ENCODE data around the gene CNOT1.

Gene CNOT1

DNA sequence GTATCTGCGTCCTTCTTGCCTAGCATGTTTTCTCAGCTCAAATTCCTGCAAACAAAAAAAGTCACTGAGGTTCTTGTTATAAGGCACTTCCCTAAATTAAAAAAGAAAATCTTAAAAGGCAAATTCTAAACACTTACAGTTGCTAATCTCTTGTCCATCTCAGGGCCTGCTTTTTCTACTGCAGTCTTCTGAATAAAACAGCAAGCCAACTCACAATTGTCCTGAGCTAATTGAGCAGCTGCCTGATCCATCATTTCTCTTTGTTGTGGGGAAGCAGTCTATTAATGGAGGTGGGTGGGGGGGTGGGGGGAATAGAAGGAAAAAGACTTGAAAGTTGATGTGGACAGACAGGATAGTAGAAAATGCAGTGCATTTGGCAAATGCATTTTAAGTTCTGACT is 87.3 kb downstream of the CNOT1 start:
- Histone ChIP-seq H3K4me2 (no peak overlapping the region), H3K27ac (no peak overlapping the region), H3K4me3 (no peak overlapping the region), H4K20me1 (peaks cover 8 to 99% (median 60%) of the 10 kb centered on the region in 11 experiments; a peak in 18 of 22 replicates), H3K9ac (no peak overlapping the region), H3K4me1 (no peaks in the 10 kb centered on the region), H3K36me3 (peaks cover 98 to 100% (median 99%) of the 10 kb centered on the region in 11 experiments), H3K9me3 (replicated peaks in 1 of 11) (no peaks in the 10 kb centered on the region), H3K27me3 (no peaks in the 10 kb centered on the region)
- TF ChIP-seq Cebpa-rat (IDR thresholded peaks at IDR 0.05), result no peak

DNA sequence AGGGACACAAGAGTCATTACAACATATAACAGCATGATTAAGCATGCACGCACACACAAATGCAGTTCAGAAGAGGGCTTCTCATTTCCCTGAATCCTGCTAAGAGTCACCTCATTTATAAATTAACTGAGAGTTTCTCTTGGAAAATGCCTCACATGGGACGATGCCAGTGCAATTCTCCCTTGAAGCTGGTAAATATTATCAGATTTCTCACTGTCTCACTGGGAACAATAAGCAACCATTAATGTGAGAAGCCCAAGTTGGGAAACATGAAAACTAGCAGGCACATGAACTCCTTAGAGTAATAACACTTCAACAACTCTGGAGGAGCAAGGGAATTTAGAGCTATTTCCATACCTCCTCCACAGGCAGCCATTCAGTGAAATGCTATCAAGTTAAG is 87.9 kb downstream of the CNOT1 start:
- Histone ChIP-seq H3K4me3 (no peak overlapping the region), H3K9ac (no peak overlapping the region), H3K27me3 (no peaks in the 10 kb centered on the region), H3K4me2 (no peak overlapping the region), H3K27ac (no peak overlapping the region), H3K9me3 (replicated peaks in 1 of 11) (no peaks in the 10 kb centered on the region), H3K36me3 (peaks cover 98 to 100% (median 99%) of the 10 kb centered on the region in 11 experiments), H3K4me1 (no peaks in the 10 kb centered on the region), H4K20me1 (peaks cover 8 to 99% (median 61%) of the 10 kb centered on the region in 11 experiments; a peak in 18 of 22 replicates)
- no peak for TF ChIP-seq Cebpa-rat (IDR thresholded peaks at IDR 0.05)

DNA sequence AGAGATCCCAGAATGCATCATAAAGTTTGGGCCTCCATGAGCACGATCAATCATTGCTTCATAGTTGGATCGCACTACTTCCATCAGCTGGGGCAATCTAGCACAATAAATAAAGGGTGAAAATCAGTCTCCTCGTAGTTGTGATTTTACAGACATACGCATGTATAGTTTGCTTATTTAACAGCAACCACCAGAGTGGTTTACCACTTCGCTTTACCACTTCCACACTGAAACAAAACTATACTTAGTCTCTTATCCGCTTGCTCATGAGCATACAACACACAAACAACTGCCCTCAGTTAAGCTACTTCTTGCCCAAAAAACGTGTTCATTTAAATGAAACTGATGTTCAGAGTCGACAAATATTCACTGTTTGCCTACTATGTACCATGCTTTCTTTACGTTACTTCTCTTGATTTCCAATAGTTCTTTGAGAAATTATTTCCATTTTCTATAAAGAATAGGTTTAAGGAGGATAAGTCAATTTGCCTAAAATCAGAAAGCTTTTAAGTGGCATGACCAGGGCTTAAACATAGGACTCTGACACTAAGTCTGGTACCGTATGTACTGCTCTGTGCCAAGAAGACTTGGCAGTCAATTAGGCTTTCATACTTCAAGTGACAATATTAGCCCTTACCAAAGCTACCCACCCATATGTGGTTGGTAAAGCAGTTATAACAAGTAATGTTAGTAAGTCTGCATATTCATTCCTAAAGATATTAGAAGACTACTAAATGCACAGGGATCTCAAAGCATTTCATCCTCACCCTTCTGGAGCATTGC is 92.3 kb downstream of the CNOT1 start:
- Histone ChIP-seq H3K36me3 (peaks cover 99 to 100% (median 100%) of the 10 kb centered on the region in 11 experiments), H3K9me3 (replicated peaks in 1 of 11) (no peaks in the 10 kb centered on the region), H3K4me2 (no peak overlapping the region), H3K4me3 (no peak overlapping the region), H3K27me3 (no peaks in the 10 kb centered on the region), H3K9ac (no peak overlapping the region), H3K4me1 (no peaks in the 10 kb centered on the region), H3K27ac (no peak overlapping the region), H4K20me1 (peaks cover 17 to 99% (median 66%) of the 10 kb centered on the region in 11 experiments; a peak in 21 of 22 replicates)
- no peak for TF ChIP-seq Cebpa-rat (IDR thresholded peaks at IDR 0.05)

DNA sequence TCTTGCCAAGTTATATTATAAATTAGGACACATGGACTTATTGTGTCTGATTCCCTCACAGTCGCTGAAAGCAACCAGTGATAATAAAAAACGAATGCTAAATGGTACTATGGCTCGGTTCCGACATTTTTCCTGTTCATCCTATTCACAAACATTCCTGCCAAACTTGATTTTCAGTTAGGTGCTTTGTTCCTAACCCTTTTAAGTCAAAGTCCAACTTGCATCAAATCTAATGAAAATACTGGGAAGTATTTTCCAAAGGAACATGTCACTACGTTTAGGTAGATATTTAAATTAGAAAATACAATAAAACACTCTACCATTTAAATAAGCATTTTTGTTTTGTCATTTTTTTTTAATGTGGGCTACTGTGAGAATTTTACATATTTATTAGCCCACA is 93.3 kb downstream of the CNOT1 start:
- no peak for TF ChIP-seq Cebpa-rat (IDR thresholded peaks at IDR 0.05)
- no peak overlapping the region for H3K9ac ChIP-seq
- H3K27ac ChIP-seq, result no peak overlapping the region
- H3K27me3 ChIP-seq, result no peaks in the 10 kb centered on the region
- no peaks in the 10 kb centered on the region for H3K9me3 ChIP-seq (replicated peaks in 1 of 11)
- peaks cover 99 to 100% (median 100%) of the 10 kb centered on the region in 11 experiments for H3K36me3 ChIP-seq
- H3K4me3 ChIP-seq, result no peak overlapping the region
- peaks cover 13 to 99% (median 74%) of the 10 kb centered on the region in 11 experiments; a peak in 21 of 22 replicates for H4K20me1 ChIP-seq
- H3K4me2 ChIP-seq, result no peak overlapping the region
- no peaks in the 10 kb centered on the region for H3K4me1 ChIP-seq

DNA sequence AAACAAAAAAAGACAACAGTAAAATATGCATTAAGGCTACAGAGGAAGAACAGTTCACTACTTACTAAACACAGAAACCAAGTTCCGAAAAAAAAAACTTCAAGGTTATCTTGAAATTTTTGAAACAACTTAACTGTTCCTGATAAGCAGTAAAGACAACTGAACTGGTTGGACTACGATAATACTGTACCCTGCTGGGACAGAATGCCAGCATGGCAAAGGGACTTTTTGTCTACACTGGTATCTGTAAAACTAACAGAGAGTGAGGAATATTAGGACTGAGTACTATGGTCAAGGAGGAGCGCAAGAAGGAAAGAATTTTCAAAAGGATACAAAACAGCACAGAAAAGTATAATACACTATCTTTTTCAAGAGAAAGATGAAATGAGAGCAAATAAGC is 94.5 kb downstream of the CNOT1 start:
- no peak for TF ChIP-seq Cebpa-rat (IDR thresholded peaks at IDR 0.05)
- H3K27me3 ChIP-seq, result no peaks in the 10 kb centered on the region
- no peak overlapping the region for H3K27ac ChIP-seq
- no peak overlapping the region for H3K4me2 ChIP-seq
- no peaks in the 10 kb centered on the region for H3K4me1 ChIP-seq
- H4K20me1 ChIP-seq, result peaks cover 13 to 99% (median 83%) of the 10 kb centered on the region in 11 experiments; a peak in 21 of 22 replicates
- H3K9me3 ChIP-seq (replicated peaks in 1 of 11), result no peaks in the 10 kb centered on the region
- peaks cover 99 to 100% (median 100%) of the 10 kb centered on the region in 11 experiments for H3K36me3 ChIP-seq
- H3K4me3 ChIP-seq, result no peak overlapping the region
- H3K9ac ChIP-seq, result no peak overlapping the region

DNA sequence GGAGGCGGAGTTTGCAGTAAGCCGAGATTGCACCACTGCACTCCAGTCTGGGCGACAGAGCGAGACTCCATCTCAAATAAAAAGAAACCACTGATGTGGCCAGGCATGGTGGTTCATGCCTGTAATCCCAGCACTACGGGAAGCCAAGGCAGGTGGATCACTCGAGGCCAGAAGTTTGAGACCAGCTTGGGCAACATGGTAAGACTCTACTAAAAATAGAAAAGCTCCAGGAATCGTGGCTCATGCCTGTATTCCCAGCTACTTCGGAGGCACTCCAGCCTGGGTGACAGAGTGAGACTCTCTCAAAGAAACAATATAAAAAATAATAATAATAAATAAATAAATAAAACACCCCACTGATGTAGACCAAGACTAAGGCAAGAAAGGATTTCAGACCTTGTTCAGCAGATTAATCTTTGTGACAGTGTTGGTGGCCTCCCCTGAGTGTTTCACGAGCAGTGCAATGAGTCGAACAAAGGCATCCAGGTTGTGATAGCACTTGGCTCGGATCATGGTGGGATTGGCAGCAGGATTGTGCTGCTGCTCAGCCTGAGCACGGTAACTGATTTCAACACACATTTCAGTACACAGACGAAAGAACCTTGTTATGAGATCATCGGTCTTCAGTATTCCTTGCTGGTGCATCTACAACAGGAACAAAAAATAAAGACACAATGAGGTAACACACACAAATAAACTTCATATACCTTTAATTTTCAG is 95.7 kb downstream of the CNOT1 start:
- Histone ChIP-seq H4K20me1 (peaks cover 13 to 99% (median 80%) of the 10 kb centered on the region in 11 experiments; a peak in 21 of 22 replicates), H3K9ac (no peak overlapping the region), H3K36me3 (peaks cover 99 to 100% (median 100%) of the 10 kb centered on the region in 11 experiments), H3K9me3 (replicated peaks in 1 of 11) (no peaks in the 10 kb centered on the region), H3K4me1 (no peaks in the 10 kb centered on the region), H3K27ac (no peak overlapping the region), H3K4me3 (no peak overlapping the region), H3K27me3 (no peaks in the 10 kb centered on the region), H3K4me2 (no peak overlapping the region)
- no peak for TF ChIP-seq Cebpa-rat (IDR thresholded peaks at IDR 0.05)

DNA sequence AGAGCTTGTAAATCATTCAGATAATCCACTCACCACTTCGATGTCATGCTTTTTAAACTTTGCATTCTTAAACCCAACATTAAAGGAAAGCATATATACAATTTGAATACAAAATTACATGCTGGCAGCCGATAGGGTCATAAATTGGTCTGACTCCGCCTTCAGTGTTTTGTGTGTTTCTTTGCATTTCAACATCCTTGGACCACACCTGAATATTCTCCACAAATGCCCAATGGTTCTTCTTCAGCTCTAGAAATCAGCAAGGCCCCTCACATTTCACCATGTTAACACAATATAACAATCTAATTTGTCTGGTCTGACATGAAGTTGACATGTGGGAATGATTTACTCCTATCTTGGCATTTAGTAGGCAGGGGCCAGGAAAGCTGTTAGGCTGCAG is 97.2 kb downstream of the CNOT1 start:
- Histone ChIP-seq H3K27me3 (no peaks in the 10 kb centered on the region), H3K9me3 (replicated peaks in 1 of 11) (no peaks in the 10 kb centered on the region), H3K36me3 (peaks cover 99 to 100% (median 100%) of the 10 kb centered on the region in 11 experiments), H3K4me1 (no peaks in the 10 kb centered on the region), H4K20me1 (peaks cover 22 to 99% (median 75%) of the 10 kb centered on the region in 11 experiments; a peak in 21 of 22 replicates), H3K4me2 (no peak overlapping the region), H3K4me3 (no peak overlapping the region), H3K27ac (no peak overlapping the region), H3K9ac (no peak overlapping the region)
- no peak for TF ChIP-seq Cebpa-rat (IDR thresholded peaks at IDR 0.05)

DNA sequence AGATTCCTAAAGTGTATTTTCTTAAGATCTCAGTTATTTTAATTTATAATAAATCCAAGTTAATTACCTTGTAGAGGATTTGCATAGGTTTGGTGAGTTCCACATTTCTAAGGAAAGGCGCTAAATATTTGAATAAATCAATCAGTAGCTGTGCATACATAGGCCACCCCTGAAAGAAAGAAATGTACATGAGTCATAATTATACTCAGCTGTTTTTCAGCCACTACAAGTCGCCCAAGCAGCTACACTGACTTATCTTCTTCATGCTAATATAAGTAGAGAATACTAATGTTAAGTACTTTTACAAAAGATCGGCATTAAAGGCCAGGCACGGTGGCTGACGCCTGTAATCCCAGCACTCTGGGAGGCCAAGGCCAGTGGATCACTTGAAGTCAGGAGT is 99.4 kb downstream of the CNOT1 start:
- no peaks in the 10 kb centered on the region for H3K27me3 ChIP-seq
- no peak overlapping the region for H3K9ac ChIP-seq
- no peak for TF ChIP-seq Cebpa-rat (IDR thresholded peaks at IDR 0.05)
- no peak overlapping the region for H3K4me3 ChIP-seq
- peaks cover 100% of the 10 kb centered on the region in 11 experiments for H3K36me3 ChIP-seq
- no peaks in the 10 kb centered on the region for H3K9me3 ChIP-seq (replicated peaks in 1 of 11)
- no peak overlapping the region for H3K4me2 ChIP-seq
- H3K4me1 ChIP-seq, result no peaks in the 10 kb centered on the region
- peaks cover 22 to 98% (median 80%) of the 10 kb centered on the region in 11 experiments; a peak in 21 of 22 replicates for H4K20me1 ChIP-seq
- H3K27ac ChIP-seq, result no peak overlapping the region

DNA sequence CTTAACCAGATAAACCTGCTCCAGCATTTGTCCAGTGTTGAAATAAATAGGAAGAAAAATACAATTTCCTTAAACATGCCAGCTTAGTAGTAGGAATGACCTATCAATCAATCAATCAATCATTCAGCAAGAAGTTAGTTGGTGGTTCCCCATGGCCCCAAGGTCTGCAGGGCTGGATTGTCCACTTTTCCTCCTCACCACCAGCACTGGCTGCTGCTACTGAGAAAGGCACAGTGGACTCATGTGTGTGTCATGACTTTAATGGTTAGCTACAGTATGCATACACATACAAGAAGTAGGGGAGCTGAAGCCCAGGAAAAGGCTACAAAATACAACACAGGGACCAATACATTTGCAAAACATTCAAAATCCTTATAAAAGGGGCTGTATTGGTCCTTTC is 109.9 kb downstream of the CNOT1 start:
- Histone ChIP-seq H3K4me1 (peaks cover 11 to 24% (median 20%) of the 10 kb centered on the region in 10 experiments), H3K27ac (no peak overlapping the region), H3K4me3 (no peak overlapping the region), H4K20me1 (peaks cover 45 to 87% (median 82%) of the 10 kb centered on the region in 11 experiments; a peak in 21 of 22 replicates), H3K4me2 (no peak overlapping the region), H3K36me3 (peaks cover 80 to 86% (median 85%) of the 10 kb centered on the region in 11 experiments), H3K27me3 (no peaks in the 10 kb centered on the region), H3K9me3 (replicated peaks in 1 of 11) (no peaks in the 10 kb centered on the region), H3K9ac (no peak overlapping the region)
- TF ChIP-seq Cebpa-rat (IDR thresholded peaks at IDR 0.05), result no peak
